Trophoblast cell (in vitro differentiated cells and primary cell): ENCODE measurements around the gene LCN10.
A peak's percentile ranks its signal among the peaks of the same experiment; 100 is the strongest.

Source experiments
- DNase-seq, 2 donors: peaks; one replicate each; pipeline ENCODE4 v3.0.0-alpha.2; 2016
- H2AFZ ChIP-seq: 2 replicates; pipeline ENCODE4 v1.6.1; 2013; ENCODE audit warnings: low read length, moderate library complexity, mild to moderate bottlenecking; ENCODE audit not compliant: insufficient read depth, poor library complexity
- H2AK5ac ChIP-seq: 2 replicates; pipeline ENCODE4 v1.6.1; 2013; ENCODE audit warnings: mild to moderate bottlenecking, low read length
- H2BK120ac ChIP-seq: 2 replicates; pipeline ENCODE4 v1.6.1; 2013; ENCODE audit warnings: low read length, mild to moderate bottlenecking, moderate library complexity; ENCODE audit not compliant: insufficient read depth, poor library complexity
- H2BK12ac ChIP-seq: 2 replicates; pipeline ENCODE4 v1.6.1; 2013; ENCODE audit warnings: mild to moderate bottlenecking, low read length, moderate library complexity
- H2BK5ac ChIP-seq: 2 replicates; pipeline ENCODE4 v1.6.1; 2013; ENCODE audit warnings: low read length, low read depth, moderate library complexity, mild to moderate bottlenecking; ENCODE audit not compliant: poor library complexity
- H3K14ac ChIP-seq: 2 replicates; pipeline ENCODE4 v1.6.1; 2013; ENCODE audit warnings: mild to moderate bottlenecking, low read length
- H3K18ac ChIP-seq: 2 replicates; pipeline ENCODE4 v1.6.1; 2013; ENCODE audit warnings: mild to moderate bottlenecking, low read length
- H3K23ac ChIP-seq: 2 replicates; pipeline ENCODE4 v1.6.1; 2013; ENCODE audit warnings: low read length
- H3K27ac ChIP-seq: 2 replicates; pipeline ENCODE4 v1.5.1; 2013; ENCODE audit warnings: low read depth, mild to moderate bottlenecking, inconsistent platforms, low read length, moderate library complexity
- H3K27me3 ChIP-seq: 2 replicates; pipeline ENCODE4 v1.6.1; 2013; ENCODE audit warnings: inconsistent platforms, mild to moderate bottlenecking, low read length, moderate library complexity; ENCODE audit not compliant: insufficient read depth
- H3K36me3 ChIP-seq, 2 experiments: 1 replicate in 1 of 2; 2 replicates in 1 of 2; pipeline ENCODE4 v1.6.1; 2013; ENCODE audit warnings: low read length in 2 of 2, mild to moderate bottlenecking in 2 of 2, moderate library complexity in 1 of 2; ENCODE audit not compliant: insufficient read depth in 2 of 2, control insufficient read depth in 1 of 2
- H3K4ac ChIP-seq: 2 replicates; pipeline ENCODE4 v1.6.1; 2013; ENCODE audit warnings: low read depth, mild to moderate bottlenecking, low read length, moderate library complexity
- H3K4me1 ChIP-seq, 2 experiments: 1 replicate in 1 of 2; 2 replicates in 1 of 2; pipeline ENCODE4 v1.6.1; 2013; ENCODE audit warnings: low read length in 2 of 2, mild to moderate bottlenecking in 2 of 2, moderate library complexity in 1 of 2; ENCODE audit not compliant: insufficient read depth in 2 of 2, control insufficient read depth in 1 of 2
- H3K4me2 ChIP-seq: 2 replicates; pipeline ENCODE4 v1.6.1; 2013; ENCODE audit warnings: inconsistent platforms, mild to moderate bottlenecking, low read length, moderate library complexity
- H3K4me3 ChIP-seq: 2 replicates; pipeline ENCODE4 v1.5.1; 2013; ENCODE audit warnings: mild to moderate bottlenecking, low read depth, low read length, inconsistent platforms
- H3K79me1 ChIP-seq: one replicate; pipeline ENCODE4 v1.6.1; 2013; ENCODE audit warnings: low read length
- H3K79me2 ChIP-seq: 2 replicates; pipeline ENCODE4 v1.6.1; 2013; ENCODE audit warnings: low read length, mild to moderate bottlenecking; ENCODE audit not compliant: control insufficient read depth, insufficient read depth, poor library complexity
- H3K9ac ChIP-seq: 2 replicates; pipeline ENCODE4 v1.6.1; 2013; ENCODE audit warnings: mild to moderate bottlenecking, low read length
- H3K9me3 ChIP-seq: 2 replicates; pipeline ENCODE4 v1.6.1; 2013; ENCODE audit warnings: low read depth, mild to moderate bottlenecking, control low read depth, inconsistent platforms, low read length; ENCODE audit not compliant: insufficient read depth
- H4K12ac ChIP-seq: 2 replicates; pipeline ENCODE4 v1.6.1; 2013; ENCODE audit warnings: low read depth, mild to moderate bottlenecking, low read length, moderate library complexity
- H4K8ac ChIP-seq: 2 replicates; pipeline ENCODE4 v1.6.1; 2013; ENCODE audit warnings: low read depth, mild to moderate bottlenecking, low read length, moderate library complexity
- H4K91ac ChIP-seq: one replicate; pipeline ENCODE4 v1.6.1; 2013; ENCODE audit warnings: low read depth, mild to moderate bottlenecking, low read length, moderate library complexity
- WGBS: extraction: QIAGEN DNeasy Blood & Tissue Kit; methylation state at CpG from one replicate; pipeline ENCODE4 v1.1.7; 2013; ENCODE audit warnings: missing lambda C conversion rate; ENCODE audit not compliant: insufficient read length, insufficient coverage; ENCODE audit errors: extremely low coverage; 5-methylcytosine and 5-hydroxymethylcytosine counted together

LCN10 gene

GRCh38 chr9:136703276-136703860 is 39.4 kb downstream of the LCN10 start:
- no peak overlapping the region for H2BK120ac ChIP-seq
- no peaks in the 10 kb centered on the region for H3K27me3 ChIP-seq
- H3K27ac ChIP-seq = no peak overlapping the region
- peaks cover 0 to 5% of the 10 kb centered on the region in 2 experiments for H3K4me1 ChIP-seq
- no peak overlapping the region for H4K12ac ChIP-seq
- no peaks in the 10 kb centered on the region for H3K36me3 ChIP-seq
- DNase-seq = no peak
- H3K9ac ChIP-seq = no peak overlapping the region
- no peak overlapping the region for H3K4ac ChIP-seq
- no peaks in the 10 kb centered on the region for H3K79me2 ChIP-seq
- no peak overlapping the region for H2AFZ ChIP-seq
- no peak overlapping the region for H3K4me2 ChIP-seq
- H2AK5ac ChIP-seq = no peak overlapping the region
- H3K18ac ChIP-seq = no peak overlapping the region
- H4K8ac ChIP-seq = no peak overlapping the region
- H3K79me1 ChIP-seq = no peaks in the 10 kb centered on the region
- H3K14ac ChIP-seq = no peak overlapping the region
- H3K23ac ChIP-seq = no peak overlapping the region
- H3K9me3 ChIP-seq = no peaks in the 10 kb centered on the region
- no peak overlapping the region for H4K91ac ChIP-seq
- no peak overlapping the region for H3K4me3 ChIP-seq
- H2BK5ac ChIP-seq = no peak overlapping the region
- H2BK12ac ChIP-seq = no peak overlapping the region
- WGBS = no CpG with 5 or more reads among the region's 12 CpGs

- Histone ChIP-seq H2BK5ac (no peak overlapping the region), H4K91ac (no peak overlapping the region), H3K4me2 (no peak overlapping the region), H3K9ac (no peak overlapping the region), H3K23ac (no peak overlapping the region), H3K79me2 (no peaks in the 10 kb centered on the region), H3K79me1 (no peaks in the 10 kb centered on the region), H3K4ac (no peak overlapping the region), H2BK12ac (no peak overlapping the region), H3K27me3 (no peaks in the 10 kb centered on the region), H3K27ac (no peak overlapping the region), H3K14ac (no peak overlapping the region), H3K9me3 (peaks cover 3% of the 10 kb centered on the region), H4K8ac (no peak overlapping the region), H4K12ac (no peak overlapping the region), H3K4me3 (no peak overlapping the region), H2AFZ (no peak overlapping the region), H3K4me1 (peaks cover 0 to 8% of the 10 kb centered on the region in 2 experiments), H2AK5ac (no peak overlapping the region), H3K36me3 (no peaks in the 10 kb centered on the region), H3K18ac (no peak overlapping the region), H2BK120ac (no peak overlapping the region)
- WGBS = no CpG with 5 or more reads among the region's 10 CpGs
- no peak for DNase-seq
These were observed 41.1 kb downstream of the LCN10 start for GRCh38 chr9:136701668-136702053.

- Histone ChIP-seq H3K4me1 (peaks cover 0 to 8% of the 10 kb centered on the region in 2 experiments), H3K79me1 (no peaks in the 10 kb centered on the region), H2BK120ac (no peak overlapping the region), H2AFZ (no peak overlapping the region), H3K18ac (no peak overlapping the region), H3K27ac (no peak overlapping the region), H3K23ac (no peak overlapping the region), H3K4ac (no peak overlapping the region), H4K8ac (no peak overlapping the region), H2BK12ac (no peak overlapping the region), H2BK5ac (no peak overlapping the region), H3K14ac (no peak overlapping the region), H2AK5ac (no peak overlapping the region), H3K9ac (no peak overlapping the region), H3K36me3 (no peaks in the 10 kb centered on the region), H3K27me3 (no peaks in the 10 kb centered on the region), H4K12ac (no peak overlapping the region), H3K4me2 (no peak overlapping the region), H3K79me2 (no peaks in the 10 kb centered on the region), H3K4me3 (no peak overlapping the region), H4K91ac (no peak overlapping the region), H3K9me3 (peaks cover 3% of the 10 kb centered on the region)
- DNase-seq = no peak
- WGBS = no CpG with 5 or more reads among the region's 38 CpGs
These were observed 41.6 kb downstream of the LCN10 start for GRCh38 chr9:136700959-136701667.

GRCh38 chr9:136700304-136700703 is 42.4 kb downstream of the LCN10 start:
- no peaks in the 10 kb centered on the region for H3K36me3 ChIP-seq
- peaks cover 3% of the 10 kb centered on the region for H3K9me3 ChIP-seq
- H3K79me2 ChIP-seq = no peaks in the 10 kb centered on the region
- no peak overlapping the region for H3K14ac ChIP-seq
- H2BK120ac ChIP-seq = no peak overlapping the region
- no peaks in the 10 kb centered on the region for H3K27me3 ChIP-seq
- H3K4me1 ChIP-seq = peaks cover 0 to 8% of the 10 kb centered on the region in 2 experiments
- DNase-seq = peak; percentile 24 to 29
- H3K9ac ChIP-seq = no peak overlapping the region
- H4K8ac ChIP-seq = no peak overlapping the region
- no peak overlapping the region for H4K12ac ChIP-seq
- H3K27ac ChIP-seq = no peak overlapping the region
- no CpG with 5 or more reads among the region's 13 CpGs for WGBS
- H3K4me3 ChIP-seq = no peak overlapping the region
- no peak overlapping the region for H2BK12ac ChIP-seq
- H2AFZ ChIP-seq = no peak overlapping the region
- no peak overlapping the region for H3K18ac ChIP-seq
- H2BK5ac ChIP-seq = no peak overlapping the region
- no peaks in the 10 kb centered on the region for H3K79me1 ChIP-seq
- no peak overlapping the region for H3K4ac ChIP-seq
- H2AK5ac ChIP-seq = no peak overlapping the region
- H4K91ac ChIP-seq = no peak overlapping the region
- no peak overlapping the region for H3K4me2 ChIP-seq
- no peak overlapping the region for H3K23ac ChIP-seq
